WTC11 (cell line): ENCODE results near the gene RAB12.

Experiments used
- MXD4 ChIP-seq: fragments of 250-450 bp; sonication (Bioruptor Pico); IDR thresholded peaks from 2 replicates; pipeline ENCODE4 v1.8.0; 2021; ENCODE audit warnings: mild to moderate bottlenecking, moderate library complexity, borderline replicate concordance
- NFE2L1 ChIP-seq: sonication (generic); formaldehyde crosslinking; IDR thresholded peaks from 2 replicates; pipeline ENCODE4 v1.8.1; 2023; ENCODE audit warnings: missing genetic modification reagents
- TF ChIP-seq, protein P1 (sequence below): fragments of 200-600 bp; IDR thresholded peaks from 2 replicates; pipeline ENCODE4 v1.8.0; 2022; ENCODE audit warnings: antibody characterized with exemption

DNA sequence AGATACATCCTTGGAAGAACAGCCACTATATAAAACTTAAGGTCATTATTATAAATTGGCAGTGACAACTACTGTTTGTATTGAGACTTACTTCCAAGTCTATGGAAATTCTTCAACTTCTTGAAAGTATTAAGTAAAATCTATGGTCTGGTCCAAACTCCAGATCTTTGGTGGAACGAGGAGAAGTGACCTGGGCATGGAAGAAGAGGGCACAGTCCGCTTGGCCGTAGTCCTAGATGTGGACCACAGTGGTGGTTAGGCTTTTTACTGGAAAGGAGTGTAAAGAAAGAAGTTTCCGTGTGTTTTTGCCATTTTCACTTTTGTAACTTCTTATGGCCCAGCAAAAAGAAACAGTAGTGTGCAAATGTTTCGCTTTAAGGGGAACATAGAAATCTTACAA, 9.8 kb downstream of the RAB12 start:
- no peak for TF ChIP-seq NFE2L1 (CRISPR knock-in tag)
- TF ChIP-seq MXD4, result no peak
- TF ChIP-seq, protein P1, sequence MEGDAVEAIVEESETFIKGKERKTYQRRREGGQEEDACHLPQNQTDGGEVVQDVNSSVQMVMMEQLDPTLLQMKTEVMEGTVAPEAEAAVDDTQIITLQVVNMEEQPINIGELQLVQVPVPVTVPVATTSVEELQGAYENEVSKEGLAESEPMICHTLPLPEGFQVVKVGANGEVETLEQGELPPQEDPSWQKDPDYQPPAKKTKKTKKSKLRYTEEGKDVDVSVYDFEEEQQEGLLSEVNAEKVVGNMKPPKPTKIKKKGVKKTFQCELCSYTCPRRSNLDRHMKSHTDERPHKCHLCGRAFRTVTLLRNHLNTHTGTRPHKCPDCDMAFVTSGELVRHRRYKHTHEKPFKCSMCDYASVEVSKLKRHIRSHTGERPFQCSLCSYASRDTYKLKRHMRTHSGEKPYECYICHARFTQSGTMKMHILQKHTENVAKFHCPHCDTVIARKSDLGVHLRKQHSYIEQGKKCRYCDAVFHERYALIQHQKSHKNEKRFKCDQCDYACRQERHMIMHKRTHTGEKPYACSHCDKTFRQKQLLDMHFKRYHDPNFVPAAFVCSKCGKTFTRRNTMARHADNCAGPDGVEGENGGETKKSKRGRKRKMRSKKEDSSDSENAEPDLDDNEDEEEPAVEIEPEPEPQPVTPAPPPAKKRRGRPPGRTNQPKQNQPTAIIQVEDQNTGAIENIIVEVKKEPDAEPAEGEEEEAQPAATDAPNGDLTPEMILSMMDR, result no peak
